Psoas muscle (tissue), 8 donors: ENCODE results near the gene C1orf122. TPM values are rescaled to one million over a fixed set of nuclear protein-coding genes. Genes with fewer than 3 reads are reported as not detected.
A peak's percentile ranks its signal among the peaks of the same experiment; 100 is the strongest.

ENCODE experiments used
- ATAC-seq, 4 donors: fragments of 200-7000 bp; cut with Tn5 transposase; one replicate each; pipeline ENCODE4 v1.9.1; 2020; ENCODE audit warnings: moderate library complexity in 3 of 4, mild to moderate bottlenecking in 2 of 4
- DNase-seq, 2 donors: peaks; one replicate each; pipeline ENCODE4 v3.0.0-alpha.2; 2020
- H3K27ac ChIP-seq: fragments of 200-600 bp; one replicate; pipeline ENCODE4 v1.8.0; 2022
- H3K27me3 ChIP-seq, 3 donors: fragments of 200-600 bp in 1 of 3; one replicate each; pipeline versions ENCODE4 v1.6.1 to v1.8.0; 2013 to 2022; ENCODE audit warnings: low read length in 2 of 3, mild to moderate bottlenecking in 2 of 3, moderate library complexity in 1 of 3; ENCODE audit not compliant: insufficient read depth in 3 of 3
- H3K36me3 ChIP-seq, 2 donors: fragments of 200-600 bp in 1 of 2; one replicate each; pipeline versions ENCODE4 v1.6.1 to v1.8.0; 2013 to 2022; ENCODE audit warnings: low read depth in 1 of 2, mild to moderate bottlenecking in 1 of 2, moderate library complexity in 1 of 2; ENCODE audit not compliant: insufficient read depth in 1 of 2
- H3K4me1 ChIP-seq: fragments of 200-600 bp; one replicate; pipeline ENCODE4 v1.8.0; 2022
- H3K4me3 ChIP-seq: fragments of 200-600 bp; one replicate; pipeline ENCODE4 v1.8.0; 2022; ENCODE audit warnings: mild to moderate bottlenecking
- H3K9me3 ChIP-seq: fragments of 200-600 bp; one replicate; pipeline ENCODE4 v1.8.0; 2022
- WGBS, 3 donors: extraction: QIAGEN DNeasy Blood & Tissue Kit; methylation state at CpG; one replicate each; pipeline versions ENCODE4 v1.1.6 to v1.1.7; 2013; 5-methylcytosine and 5-hydroxymethylcytosine counted together
- intact Hi-C, 2 donors: fragments of 100-400 bp; cut with DNase I; formaldehyde crosslinking; loops; one replicate each; pipeline versions ENCODE4 v1.11.0 to v1.14.2; 2022
- long read RNA-seq, 2 donors: library from polyadenylated mRNA; unstranded; transcript quantifications; one replicate each; pipeline ENCODE4 v2.0.0, GENCODE V29; 2021
- polyA plus RNA-seq, 3 donors: library from polyadenylated mRNA; stranded (reverse); fragments of 200-250 nt; gene quantifications; one replicate each; pipeline ENCODE4 v1.2.3, GENCODE V29; 2013
- total RNA-seq, 4 donors: library from RNA; stranded (reverse); fragmentation: NEBNext Ultra II Directional in 2 of 4; extraction: Animal tissue kit (Norgen Biotek cat#: 25700) in 2 of 4; gene quantifications; one replicate each; pipeline versions ENCODE4 v1.2.1 to v1.2.4, GENCODE V29; 2021 to 2023
- TF ChIP-seq, protein P1 (sequence below): fragments of 200-600 bp; IDR thresholded peaks from one replicate; pipeline ENCODE4 v1.8.0; 2022; ENCODE audit warnings: antibody characterized with exemption
- donor health status: healthy with polysubstance abuse.
- donor health status: DM: no; HTN: no; CAD: no; lungs with moderate emphysema.
- donor health status: Bipolar disorder and iron deficiency.
- donor health status: healthy.
- donor health status: DM: yes; HTN: yes; CAD: no.
- donor health status: DM: no; HTN: no; CAD: no.
- donor health status: DM: no; HTN: no; CAD: no.
- donor health status: DM: yes; HTN: yes; CAD: no.

C1orf122 gene
- 10 to 100 TPM; 26.6 to 32.1 (median 28.1) TPM for total RNA-seq
- polyA plus RNA-seq, result 100 to 1,000 TPM in 1 of 3 donors, 10 to 100 TPM in 2; 52.2 to 109 (median 73.6) TPM
- long read RNA-seq, donor 1, transcript C1orf122-202 (2 exons, 2,229 nt), result minor isoform, 8 of 29 reads
- long read RNA-seq, donor 1, transcript C1orf122-201 (3 exons, 973 nt), result minor isoform, 5 of 29 reads
- long read RNA-seq, donor 1, transcript C1orf122-204 (3 exons, 1,234 nt), result major isoform, 14 of 29 reads
- long read RNA-seq, donor 1, partial matches to known transcripts, result 0 of 29 reads
- long read RNA-seq, donor 1, other reads (novel, unspliced or antisense), result 2 of 29 reads
- long read RNA-seq, donor 2, transcript C1orf122-201 (3 exons, 973 nt), result minor isoform, 11 of 37 reads
- long read RNA-seq, donor 2, transcript C1orf122-204 (3 exons, 1,234 nt), result major isoform, 15 of 37 reads
- long read RNA-seq, donor 2, transcript C1orf122-202 (2 exons, 2,229 nt), result minor isoform, 10 of 37 reads
- long read RNA-seq, donor 2, partial matches to known transcripts, result 1 of 37 reads
- long read RNA-seq, donor 2, other reads (novel, unspliced or antisense), result 0 of 37 reads

DNA sequence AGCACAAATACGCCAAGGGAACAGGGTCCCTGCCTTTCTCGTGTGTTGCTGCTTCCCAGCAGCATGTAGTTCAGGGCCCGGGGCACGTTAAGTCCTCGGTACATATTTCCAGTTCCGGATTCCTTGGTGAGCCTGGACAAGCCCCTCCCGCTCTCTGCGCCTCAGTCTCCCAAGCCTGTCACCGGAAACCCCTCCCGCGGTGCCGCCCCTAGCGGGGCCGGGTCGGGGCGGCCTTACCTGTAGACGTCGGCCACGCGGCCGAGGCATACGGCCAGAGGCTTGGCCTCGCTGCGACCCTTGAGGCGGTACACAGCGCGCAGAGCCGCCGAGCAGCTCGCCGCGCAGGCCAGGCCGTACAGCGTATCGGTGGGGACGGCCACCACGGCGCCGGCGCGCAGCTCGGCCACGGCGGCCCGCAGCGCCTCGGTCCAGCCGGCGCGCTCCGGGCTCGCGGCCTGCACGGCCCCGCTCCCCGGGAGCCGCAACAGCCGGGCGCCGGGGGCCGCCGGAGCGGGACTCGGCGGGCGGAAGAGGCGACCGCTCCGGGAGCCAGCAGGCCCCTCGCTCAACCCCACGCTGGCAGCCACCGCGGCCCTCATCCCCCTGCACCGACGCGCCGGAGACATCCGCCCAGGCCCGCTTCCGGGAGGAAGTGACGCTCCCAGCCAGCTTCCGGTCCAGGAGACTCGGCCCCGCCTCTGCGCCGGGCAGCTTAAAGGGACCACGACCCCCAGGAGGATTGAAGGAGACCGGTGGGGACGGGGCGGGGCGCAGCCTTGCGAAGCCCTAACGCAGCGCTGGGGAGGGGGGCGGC lies at the start of gene C1orf122, which contains the start of gene YRDC:
Gene C1orf122, plus strand, starts transcription at position 236 of the 814 bp plus-strand sequence. CDS start 615 bp downstream, outside the sequence.
Gene YRDC, minus strand, starts transcription at position 654 of the 814 bp plus-strand sequence. Its CDS starts 28 bp downstream, at position 626.
- ATAC-seq, result peak; percentile 95 to 96 (median 95)
- intact Hi-C loops, result loop anchor here (2.0 to 10.0 kb wide), 4 partner anchors 51 to 213 kb away; partner anchors contain the start of genes CDCA8 (in 2 of the 2), GNL2 (in 1 of the 2) and MTF1 (in 1 of the 2)
- Histone ChIP-seq H3K27me3 (no peaks in the 10 kb centered on the region), H3K4me3 (peak within 1 kb of the TSS; percentile 88), H3K27ac (peak within 1 kb of the TSS; percentile 93), H3K9me3 (no peaks in the 10 kb centered on the region), H3K4me1 (peaks cover 19% of the 10 kb centered on the region), H3K36me3 (peaks cover 5 to 50% of the 10 kb centered on the region in 2 donors)
- DNase-seq, result peak; percentile 95 to 97
- TF ChIP-seq, protein P1, sequence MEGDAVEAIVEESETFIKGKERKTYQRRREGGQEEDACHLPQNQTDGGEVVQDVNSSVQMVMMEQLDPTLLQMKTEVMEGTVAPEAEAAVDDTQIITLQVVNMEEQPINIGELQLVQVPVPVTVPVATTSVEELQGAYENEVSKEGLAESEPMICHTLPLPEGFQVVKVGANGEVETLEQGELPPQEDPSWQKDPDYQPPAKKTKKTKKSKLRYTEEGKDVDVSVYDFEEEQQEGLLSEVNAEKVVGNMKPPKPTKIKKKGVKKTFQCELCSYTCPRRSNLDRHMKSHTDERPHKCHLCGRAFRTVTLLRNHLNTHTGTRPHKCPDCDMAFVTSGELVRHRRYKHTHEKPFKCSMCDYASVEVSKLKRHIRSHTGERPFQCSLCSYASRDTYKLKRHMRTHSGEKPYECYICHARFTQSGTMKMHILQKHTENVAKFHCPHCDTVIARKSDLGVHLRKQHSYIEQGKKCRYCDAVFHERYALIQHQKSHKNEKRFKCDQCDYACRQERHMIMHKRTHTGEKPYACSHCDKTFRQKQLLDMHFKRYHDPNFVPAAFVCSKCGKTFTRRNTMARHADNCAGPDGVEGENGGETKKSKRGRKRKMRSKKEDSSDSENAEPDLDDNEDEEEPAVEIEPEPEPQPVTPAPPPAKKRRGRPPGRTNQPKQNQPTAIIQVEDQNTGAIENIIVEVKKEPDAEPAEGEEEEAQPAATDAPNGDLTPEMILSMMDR, result no peak
- WGBS, 3 donors, result 0% methylated on average over 48 to 95 of the region's 95 CpGs

DNA sequence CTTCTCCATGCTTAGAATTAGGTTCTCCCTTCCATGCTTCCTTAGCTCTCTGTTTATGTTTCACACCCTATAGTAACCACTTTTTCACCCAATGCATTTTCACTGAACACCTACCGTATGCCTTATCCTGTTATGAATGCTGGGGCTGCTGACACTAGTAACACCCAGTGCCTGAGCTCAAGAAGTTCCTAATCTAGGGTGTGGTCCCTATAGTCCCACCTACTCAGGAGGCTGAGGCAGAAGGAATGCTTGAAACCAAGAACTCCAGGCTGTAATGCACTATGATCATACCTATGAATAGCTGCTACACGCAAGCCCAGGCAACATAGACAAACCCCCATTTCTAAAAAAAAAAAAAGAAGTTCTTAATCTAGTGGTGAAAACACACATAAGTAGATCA lies 48.1 kb upstream of the C1orf122 start:
- H3K4me3 ChIP-seq, result no peak overlapping the region
- intact Hi-C loops, result no loop called here
- TF ChIP-seq, protein P1, result no peak
- no peak overlapping the region for H3K27ac ChIP-seq
- H3K27me3 ChIP-seq, result peaks cover 2 to 62% (median 37%) of the 10 kb centered on the region in 3 donors
- no peak for ATAC-seq
- H3K36me3 ChIP-seq, result no peaks in the 10 kb centered on the region
- H3K9me3 ChIP-seq, result no peaks in the 10 kb centered on the region
- no peak for DNase-seq
- WGBS, 3 donors, result 72 to 88% (median 76%) methylated on average over 2 of the region's 2 CpGs
- no peaks in the 10 kb centered on the region for H3K4me1 ChIP-seq

DNA sequence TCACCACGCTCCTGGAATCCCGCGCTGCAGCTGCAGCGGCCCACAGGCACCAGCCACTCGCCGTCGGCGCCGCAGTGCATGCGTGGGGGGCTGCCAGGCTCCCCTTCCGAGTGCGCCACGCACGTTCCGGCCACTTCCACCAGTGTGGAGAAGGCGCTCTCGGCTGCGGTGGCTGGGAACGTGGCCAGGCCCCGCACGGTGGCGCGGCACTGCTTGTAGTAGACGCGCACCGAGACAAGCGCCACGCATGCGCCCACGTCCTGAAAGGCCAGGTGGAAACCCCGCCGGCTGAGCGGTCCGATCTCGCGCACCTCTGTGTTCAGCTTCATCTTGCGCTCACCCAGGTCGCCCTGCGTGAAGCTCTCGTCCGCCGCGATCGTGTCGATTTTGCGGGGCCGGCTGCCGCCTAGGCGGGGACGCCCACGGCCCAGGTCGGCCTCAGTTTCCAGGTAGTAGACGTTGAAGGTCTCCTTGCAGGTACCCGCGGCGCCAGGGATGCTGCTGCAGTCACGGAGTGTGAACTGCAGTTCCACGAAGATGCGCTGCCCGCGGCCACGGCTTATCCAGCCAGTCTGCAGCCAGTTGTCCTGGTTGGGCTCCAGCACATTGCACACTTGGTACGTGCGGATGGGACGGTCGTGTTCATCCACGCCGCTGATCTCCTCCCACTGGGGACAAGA lies 46.0 kb upstream of the C1orf122 start:
- WGBS, 3 donors, result 47 to 52% (median 51%) methylated on average over 65 to 68 of the region's 68 CpGs
- ATAC-seq (no peak), DNase-seq (no peak)
- peaks cover 2 to 68% (median 41%) of the 10 kb centered on the region in 3 donors for H3K27me3 ChIP-seq
- no peak overlapping the region for H3K4me3 ChIP-seq
- TF ChIP-seq, protein P1, result no peak
- intact Hi-C loops, result no loop called here
- no peaks in the 10 kb centered on the region for H3K9me3 ChIP-seq
- H3K27ac ChIP-seq, result no peak overlapping the region
- H3K36me3 ChIP-seq, result no peaks in the 10 kb centered on the region
- H3K4me1 ChIP-seq, result no peaks in the 10 kb centered on the region

DNA sequence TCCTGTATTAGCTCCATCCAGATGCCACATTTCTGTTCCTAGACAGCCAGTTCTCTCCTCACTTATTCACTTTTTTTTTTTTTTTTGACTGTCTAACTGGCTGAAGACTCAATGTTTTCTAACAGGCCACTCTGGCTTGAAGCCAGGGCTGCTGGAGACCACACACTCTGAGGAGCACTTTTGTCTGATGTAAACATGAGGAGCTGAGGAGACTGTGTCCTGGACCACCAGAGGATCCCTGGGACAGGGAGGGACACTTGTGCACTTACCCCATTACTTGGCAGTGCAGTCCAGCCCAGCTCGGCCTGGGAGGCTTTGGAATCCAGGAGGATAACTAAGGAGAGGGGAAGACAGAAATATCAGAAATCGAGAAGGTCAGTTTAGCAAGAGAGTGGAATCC lies 45.1 kb upstream of the C1orf122 start:
- intact Hi-C loops, result no loop called here
- WGBS, 3 donors, result 50 to 56% (median 54%) methylated on average over 2 of the region's 2 CpGs
- Histone ChIP-seq H3K4me1 (no peaks in the 10 kb centered on the region), H3K27me3 (peaks cover 4 to 74% (median 41%) of the 10 kb centered on the region in 3 donors), H3K27ac (no peak overlapping the region), H3K4me3 (no peak overlapping the region), H3K36me3 (no peaks in the 10 kb centered on the region), H3K9me3 (no peaks in the 10 kb centered on the region)
- TF ChIP-seq, protein P1, result no peak
- DNase-seq (no peak), ATAC-seq (no peak)
